ENCODE measurements around the gene SCOC.

SCOC gene

DNA sequence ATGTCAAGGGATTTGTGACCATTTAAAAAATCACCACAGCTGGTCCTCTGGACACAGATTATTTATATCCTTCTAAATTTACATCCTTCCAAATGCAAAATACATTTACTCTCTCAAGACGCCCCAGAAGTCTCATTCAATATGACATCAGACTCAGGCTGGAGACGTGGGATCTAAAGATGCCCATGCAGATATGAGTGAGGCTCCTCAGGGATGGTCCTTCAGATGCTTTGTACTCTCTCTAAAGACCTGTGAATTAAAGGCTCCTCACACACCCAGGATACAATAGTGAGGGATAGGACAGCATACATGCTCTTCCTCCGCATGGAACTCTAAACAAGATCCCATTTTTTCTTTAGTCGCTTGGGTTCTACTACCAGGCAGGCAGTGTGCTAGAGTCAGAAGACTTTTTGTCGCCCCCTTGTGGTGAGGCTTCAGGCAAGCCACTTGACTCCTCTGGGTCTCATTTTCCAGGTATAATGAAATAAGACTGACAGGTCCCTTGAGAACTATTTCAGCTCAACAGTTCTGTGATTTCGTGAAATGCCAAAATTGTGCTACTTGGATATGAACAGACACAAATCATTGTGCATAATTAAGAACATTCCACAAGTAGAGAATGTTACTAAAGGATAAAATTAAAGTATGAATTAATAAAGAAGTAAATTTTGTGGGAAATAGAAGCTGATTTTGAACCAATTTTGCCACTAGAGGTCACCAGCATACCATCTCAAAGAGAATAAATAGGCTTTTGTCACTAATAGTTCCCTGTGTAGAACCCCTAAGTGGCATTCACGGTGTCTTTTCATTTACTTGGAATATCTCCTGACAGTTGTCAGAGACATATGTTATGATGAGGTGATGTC lies 13.7 kb upstream of the SCOC start:
- TF ChIP-seq, protein P1, sequence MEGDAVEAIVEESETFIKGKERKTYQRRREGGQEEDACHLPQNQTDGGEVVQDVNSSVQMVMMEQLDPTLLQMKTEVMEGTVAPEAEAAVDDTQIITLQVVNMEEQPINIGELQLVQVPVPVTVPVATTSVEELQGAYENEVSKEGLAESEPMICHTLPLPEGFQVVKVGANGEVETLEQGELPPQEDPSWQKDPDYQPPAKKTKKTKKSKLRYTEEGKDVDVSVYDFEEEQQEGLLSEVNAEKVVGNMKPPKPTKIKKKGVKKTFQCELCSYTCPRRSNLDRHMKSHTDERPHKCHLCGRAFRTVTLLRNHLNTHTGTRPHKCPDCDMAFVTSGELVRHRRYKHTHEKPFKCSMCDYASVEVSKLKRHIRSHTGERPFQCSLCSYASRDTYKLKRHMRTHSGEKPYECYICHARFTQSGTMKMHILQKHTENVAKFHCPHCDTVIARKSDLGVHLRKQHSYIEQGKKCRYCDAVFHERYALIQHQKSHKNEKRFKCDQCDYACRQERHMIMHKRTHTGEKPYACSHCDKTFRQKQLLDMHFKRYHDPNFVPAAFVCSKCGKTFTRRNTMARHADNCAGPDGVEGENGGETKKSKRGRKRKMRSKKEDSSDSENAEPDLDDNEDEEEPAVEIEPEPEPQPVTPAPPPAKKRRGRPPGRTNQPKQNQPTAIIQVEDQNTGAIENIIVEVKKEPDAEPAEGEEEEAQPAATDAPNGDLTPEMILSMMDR (IDR thresholded peaks at IDR 0.05) = peak; percentile 78
- Histone ChIP-seq H3K4me3 (no peak overlapping the region), H3K27ac (no peak overlapping the region)
- DNase-seq (ENCODE audit: low spot score) = no peak

DNA sequence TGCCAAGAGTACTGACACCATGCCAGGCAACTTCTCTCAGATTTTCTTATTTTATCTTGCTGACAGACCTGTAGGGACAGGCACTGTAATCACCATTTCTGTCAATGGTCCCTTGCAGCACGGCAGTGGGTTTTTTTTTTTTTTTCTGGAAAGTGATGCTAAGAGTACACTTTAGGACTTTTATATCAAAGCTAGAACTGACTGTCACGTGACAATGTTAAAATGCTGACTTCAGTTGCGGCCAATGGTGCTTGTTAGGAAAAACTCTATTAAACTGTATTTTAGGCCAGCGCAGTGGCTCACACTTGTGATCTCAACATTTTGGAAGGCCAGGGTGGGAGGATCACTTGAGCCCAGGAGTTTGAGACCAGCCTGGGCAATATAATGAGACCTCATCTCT lies 12.3 kb upstream of the SCOC start:
- H3K4me3 ChIP-seq = no peak overlapping the region
- DNase-seq (ENCODE audit: low spot score) = no peak
- H3K27ac ChIP-seq = no peak overlapping the region
- TF ChIP-seq, protein P1 (IDR thresholded peaks at IDR 0.05) = no peak

DNA sequence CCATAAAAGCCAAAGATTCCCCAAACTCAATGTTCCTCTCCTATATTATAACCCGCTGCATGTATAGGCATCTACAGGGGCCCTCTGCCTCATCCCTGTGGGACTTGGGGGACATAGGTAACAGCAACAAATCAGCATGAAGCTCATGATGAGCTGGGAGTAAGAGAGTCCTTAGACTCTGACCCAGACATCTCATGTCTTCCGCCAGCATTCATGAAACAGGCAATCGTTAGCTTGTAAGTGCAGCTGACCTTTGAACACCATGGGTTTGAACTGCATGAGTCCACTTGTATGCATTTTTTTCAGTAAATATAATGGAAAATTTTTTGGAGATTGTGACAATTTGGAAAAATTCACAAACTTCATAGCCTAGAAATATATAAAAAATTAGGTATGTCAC lies 10.4 kb upstream of the SCOC start:
- TF ChIP-seq, protein P1 (IDR thresholded peaks at IDR 0.05) = no peak
- no peak overlapping the region for H3K4me3 ChIP-seq

DNA sequence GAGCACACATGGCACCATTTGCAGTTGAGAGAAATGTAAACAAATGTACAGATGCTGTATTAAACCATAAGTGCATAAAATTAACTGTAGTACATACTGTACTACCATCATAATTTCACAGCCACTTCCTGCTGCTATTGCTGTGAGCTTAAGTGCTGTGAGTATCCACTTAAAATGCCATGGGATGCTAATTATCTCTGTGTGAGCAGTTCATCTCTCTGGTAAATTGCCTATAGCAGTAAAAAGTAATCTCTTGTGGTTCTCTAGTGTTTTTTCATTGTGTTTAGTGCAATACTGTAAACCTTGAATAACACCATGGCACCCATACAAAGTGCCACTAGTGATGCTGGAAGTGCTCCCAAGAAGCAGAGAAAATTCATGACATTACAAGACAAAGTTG lies 9.9 kb upstream of the SCOC start:
- Histone ChIP-seq H3K27ac (no peak overlapping the region), H3K4me3 (no peak overlapping the region)
- DNase-seq (ENCODE audit: low spot score) = no peak
- TF ChIP-seq, protein P1 (IDR thresholded peaks at IDR 0.05) = no peak

More for the DNA sequence above, 10.4 kb upstream of the SCOC start:
- no peak for DNase-seq (ENCODE audit: low spot score)
- no peak overlapping the region for H3K27ac ChIP-seq

DNA sequence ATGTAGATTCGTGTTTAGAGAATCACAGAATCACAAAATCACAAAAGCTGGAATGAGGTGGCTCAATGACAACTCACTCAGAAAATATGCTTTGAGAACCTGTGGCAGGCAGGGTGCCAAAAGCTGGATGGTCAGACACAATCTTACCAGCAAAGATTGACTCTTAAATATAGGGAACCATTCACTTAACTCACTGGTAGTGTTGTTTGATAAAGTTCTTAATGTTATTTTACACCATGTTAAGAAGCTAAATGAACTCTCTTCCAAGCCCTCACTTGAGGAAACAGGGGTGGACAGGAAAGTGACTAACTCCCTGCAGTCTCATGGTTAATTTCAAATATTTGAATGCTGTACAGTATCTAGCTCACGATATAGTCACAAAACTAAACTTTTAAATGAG lies 5.7 kb upstream of the SCOC start:
- Histone ChIP-seq H3K27ac (no peak overlapping the region), H3K4me3 (no peak overlapping the region)
- no peak for DNase-seq (ENCODE audit: low spot score)
- TF ChIP-seq, protein P1 (IDR thresholded peaks at IDR 0.05) = no peak

DNA sequence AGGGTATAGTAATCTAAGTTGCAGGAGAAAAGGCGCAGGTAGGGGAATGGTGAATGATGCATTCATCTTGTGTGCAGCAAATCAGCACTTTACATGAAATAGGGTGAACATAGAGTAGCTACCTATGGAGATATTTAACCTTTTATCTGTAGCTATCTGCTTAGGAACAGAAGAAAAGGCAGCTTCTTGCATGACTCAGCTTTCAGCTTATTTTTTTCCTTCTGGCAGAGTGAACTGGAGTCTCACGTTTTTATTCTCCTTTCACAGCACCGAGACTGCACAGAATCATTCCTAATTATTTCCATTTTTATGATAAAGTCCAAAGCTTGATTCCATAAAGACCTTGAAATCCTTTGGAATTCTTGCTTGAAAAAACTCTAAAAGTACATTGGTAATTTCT lies 4.8 kb upstream of the SCOC start:
- TF ChIP-seq, protein P1 (IDR thresholded peaks at IDR 0.05) = no peak
- DNase-seq (ENCODE audit: low spot score) = no peak
- Histone ChIP-seq H3K27ac (no peak overlapping the region), H3K4me3 (no peak overlapping the region)

DNA sequence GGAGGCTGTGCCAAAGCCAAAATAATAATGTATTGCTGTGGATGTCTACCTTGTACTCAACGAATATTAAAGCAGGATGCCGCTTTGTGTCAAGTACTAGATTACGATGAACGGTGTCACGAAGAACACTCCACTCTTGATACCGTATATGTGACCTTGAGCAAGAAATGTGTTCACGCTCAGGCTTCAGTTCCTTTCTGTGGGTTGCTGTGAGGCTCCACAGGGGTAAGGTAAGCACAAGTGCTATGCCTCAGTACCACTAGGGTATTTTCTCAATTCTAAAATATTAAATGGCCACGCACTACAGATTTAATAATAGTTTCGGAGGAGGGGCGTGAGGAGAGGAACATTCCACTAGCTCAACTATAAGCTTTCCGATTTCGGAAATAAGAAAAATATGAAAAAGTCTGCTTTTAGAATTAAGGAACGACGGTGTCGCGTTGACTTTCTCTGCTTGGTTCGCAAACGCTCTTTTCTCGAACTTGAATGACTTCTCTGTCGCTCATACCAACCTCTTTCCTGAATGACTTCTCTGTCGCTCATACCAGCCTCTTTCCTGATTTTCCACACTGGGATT lies 607 bp upstream of the SCOC start:
- peak overlapping the region; percentile 78 for H3K4me3 ChIP-seq
- no peak for DNase-seq (ENCODE audit: low spot score)
- peak overlapping the region; percentile 68 to 72 for H3K27ac ChIP-seq
- TF ChIP-seq, protein P1 (IDR thresholded peaks at IDR 0.05) = no peak
